BJ (cell line): Measurements from ENCODE around the gene ENPP4. TPM values are rescaled to one million over a fixed set of nuclear protein-coding genes. Genes with fewer than 3 reads are reported as not detected.
"Not testable (repeated sequence)": the region's sequence is repeated elsewhere in the genome, so short reads cannot be mapped to it uniquely, and the experiment has no call there.

Experiments
- CTCF ChIA-PET: fragments of 350-600 bp; formaldehyde crosslinking; extraction: SDS; loops from one replicate; lab custom pipeline; 2021; ENCODE audit warnings: antibody characterized with exemption, inconsistent platforms; lab: Yijun Ruan, JAX
- POLR2A ChIA-PET: fragments of 300-600 bp; sonication (Branson Sonifier 250); formaldehyde crosslinking; extraction: SDS; loops from one replicate; lab custom pipeline; 2021; ENCODE audit warnings: antibody characterized with exemption; lab: Charles Lee
- DNase-seq: peaks from one replicate; pipeline ENCODE4 v3.0.0-alpha.2; 2011; ENCODE audit warnings: low read depth
- H3K27me3 ChIP-seq: 2 replicates; pipeline ENCODE4 v1.6.0; 2011; ENCODE audit warnings: low read length; ENCODE audit not compliant: control insufficient read depth, insufficient read depth
- H3K36me3 ChIP-seq: 2 replicates; pipeline ENCODE4 v1.5.1; 2011; ENCODE audit warnings: low read length; ENCODE audit not compliant: control insufficient read depth, insufficient read depth
- H3K4me3 ChIP-seq: 2 replicates; pipeline ENCODE4 v1.5.1; 2011; ENCODE audit warnings: low read depth, mild to moderate bottlenecking, control low read depth, low read length
- CTCF ChIP-seq: IDR thresholded peaks from 2 replicates; pipeline ENCODE4 v1.5.1; 2011; ENCODE audit warnings: low read depth, mild to moderate bottlenecking, control low read depth, inconsistent platforms, low read length, moderate library complexity; ENCODE audit not compliant: insufficient read depth
- polyA plus RNA-seq: library from polyadenylated mRNA; depleted of rRNA; stranded (reverse); fragments of >200 nt; gene quantifications from 2 replicates; pipeline ENCODE4 v1.2.3, GENCODE V29; 2011

ENPP4 gene
- polyA plus RNA-seq, 1 experiment: 0.25 TPM

- Histone ChIP-seq H3K36me3 (no peaks in the 10 kb centered on the region), H3K4me3 (no peak overlapping the region), H3K27me3 (no peaks in the 10 kb centered on the region)
- ChIA-PET CTCF (no interaction called here), POLR2A (no interaction called here)
- no peak for DNase-seq
- no peak for TF ChIP-seq CTCF
These were observed 877 bp downstream of the ENPP4 start for GRCh38 chr6:46130666-46131065.

- CTCF ChIA-PET, POLR2A ChIA-PET: not testable (repeated sequence)
These were observed 1.5 kb downstream of the ENPP4 start for GRCh38 chr6:46131291-46131690.

GRCh38 chr6:46134216-46134615 is 4.4 kb downstream of the ENPP4 start:
- DNase-seq: no peak
- Histone ChIP-seq H3K36me3 (no peaks in the 10 kb centered on the region), H3K27me3 (no peaks in the 10 kb centered on the region), H3K4me3 (no peak overlapping the region)
- POLR2A ChIA-PET: no interaction called here
- CTCF ChIA-PET: no interaction called here
- no peak for TF ChIP-seq CTCF

More at GRCh38 chr6:46131291-46131690, 1.5 kb downstream of the ENPP4 start:
- H3K36me3 ChIP-seq, H3K27me3 ChIP-seq, DNase-seq, H3K4me3 ChIP-seq: not testable (repeated sequence)

- no peak for TF ChIP-seq CTCF
- ChIA-PET CTCF (no interaction called here), POLR2A (no interaction called here)
- no peak for DNase-seq
- no peaks in the 10 kb centered on the region for H3K36me3 ChIP-seq
- H3K4me3 ChIP-seq: no peak overlapping the region
- H3K27me3 ChIP-seq: no peaks in the 10 kb centered on the region
These were observed 5.4 kb downstream of the ENPP4 start for GRCh38 chr6:46135176-46135575.

GRCh38 chr6:46136831-46137230 is 7.0 kb downstream of the ENPP4 start:
- ChIA-PET POLR2A (no interaction called here), CTCF (no interaction called here)
- Histone ChIP-seq H3K4me3 (no peak overlapping the region), H3K36me3 (no peaks in the 10 kb centered on the region), H3K27me3 (no peaks in the 10 kb centered on the region)
- DNase-seq: no peak
- TF ChIP-seq CTCF: no peak

GRCh38 chr6:46137387-46137786 is 7.6 kb downstream of the ENPP4 start:
- ChIA-PET CTCF (interaction anchor here (0.6 kb wide), 1 partner anchor 550 kb away, joined by 3 read pairs; no protein-coding TSS in a partner anchor), POLR2A (no interaction called here)
- Histone ChIP-seq H3K4me3 (no peak overlapping the region), H3K36me3 (no peaks in the 10 kb centered on the region), H3K27me3 (no peaks in the 10 kb centered on the region)
- no peak for TF ChIP-seq CTCF
- no peak for DNase-seq
